DND-41 (cell line): ENCODE data around the gene DNAAF5.
A peak's percentile ranks its signal among the peaks of the same experiment; 100 is the strongest.

Source experiments
- ATAC-seq: fragments of 200-7000 bp; cut with Tn5 transposase; 3 replicates; pipeline ENCODE4 v1.9.1; 2021; ENCODE audit warnings: low read depth; ENCODE audit not compliant: insufficient read depth
- DNase-seq: peaks from one replicate; pipeline ENCODE4 v3.0.0-alpha.2; 2020
- H2AFZ ChIP-seq: 2 replicates; pipeline ENCODE4 v1.6.0; 2012; ENCODE audit warnings: low read depth, low read length
- H3K27ac ChIP-seq: 2 replicates; pipeline ENCODE4 v1.5.1; 2012; ENCODE audit warnings: low read length, inconsistent platforms
- H3K27me3 ChIP-seq: fragments of 200-600 bp; sonication (generic); 2 replicates; pipeline ENCODE4 v1.6.0; 2012; ENCODE audit warnings: low read length, mild to moderate bottlenecking, inconsistent platforms; ENCODE audit not compliant: insufficient read depth, poor library complexity
- H3K36me3 ChIP-seq: 2 replicates; pipeline ENCODE4 v1.5.1; 2012; ENCODE audit warnings: low read length, inconsistent platforms; ENCODE audit not compliant: insufficient read depth
- H3K4me1 ChIP-seq: 2 replicates; pipeline ENCODE4 v1.5.1; 2012; ENCODE audit warnings: mild to moderate bottlenecking, low read length; ENCODE audit not compliant: insufficient read depth
- H3K4me2 ChIP-seq: 2 replicates; pipeline ENCODE4 v1.6.0; 2012; ENCODE audit warnings: mild to moderate bottlenecking, moderate library complexity, low read length, inconsistent platforms; ENCODE audit not compliant: insufficient read depth
- H3K4me3 ChIP-seq, 2 experiments: fragments of 200-600 bp in 1 of 2; shearing (Covaris generic) in 1 of 2; 2 replicates each; pipeline ENCODE4 v1.5.1; 2012 to 2016; ENCODE audit warnings: inconsistent platforms in 2 of 2, low read length in 2 of 2, mild to moderate bottlenecking in 2 of 2, low read depth in 1 of 2, moderate library complexity in 1 of 2
- H3K79me2 ChIP-seq: 2 replicates; pipeline ENCODE4 v1.6.0; 2012; ENCODE audit warnings: low read length, inconsistent platforms; ENCODE audit not compliant: insufficient read depth
- H3K9ac ChIP-seq: 2 replicates; pipeline ENCODE4 v1.6.0; 2012; ENCODE audit warnings: low read depth, mild to moderate bottlenecking, inconsistent platforms, low read length, moderate library complexity
- H3K9me3 ChIP-seq: 2 replicates; pipeline ENCODE4 v1.5.1; 2012; ENCODE audit warnings: low read length, moderate library complexity, mild to moderate bottlenecking, inconsistent platforms; ENCODE audit not compliant: insufficient read depth, severe bottlenecking
- H4K20me1 ChIP-seq: 2 replicates; pipeline ENCODE4 v1.6.0; 2012; ENCODE audit warnings: low read length; ENCODE audit not compliant: insufficient read depth
- CTCF ChIP-seq: IDR thresholded peaks from 2 replicates; pipeline ENCODE4 v1.5.1; 2012; ENCODE audit warnings: borderline replicate concordance, low read length, moderate library complexity, mild to moderate bottlenecking; ENCODE audit not compliant: poor library complexity, severe bottlenecking; ENCODE audit errors: extremely low read depth
- EZH2 ChIP-seq: IDR thresholded peaks from 3 replicates; pipeline ENCODE4 v1.6.1; 2012; ENCODE audit warnings: borderline replicate concordance, low read depth, mild to moderate bottlenecking, moderate library complexity, low read length, inconsistent platforms; ENCODE audit not compliant: severe bottlenecking

The DNAAF5 gene

DNA sequence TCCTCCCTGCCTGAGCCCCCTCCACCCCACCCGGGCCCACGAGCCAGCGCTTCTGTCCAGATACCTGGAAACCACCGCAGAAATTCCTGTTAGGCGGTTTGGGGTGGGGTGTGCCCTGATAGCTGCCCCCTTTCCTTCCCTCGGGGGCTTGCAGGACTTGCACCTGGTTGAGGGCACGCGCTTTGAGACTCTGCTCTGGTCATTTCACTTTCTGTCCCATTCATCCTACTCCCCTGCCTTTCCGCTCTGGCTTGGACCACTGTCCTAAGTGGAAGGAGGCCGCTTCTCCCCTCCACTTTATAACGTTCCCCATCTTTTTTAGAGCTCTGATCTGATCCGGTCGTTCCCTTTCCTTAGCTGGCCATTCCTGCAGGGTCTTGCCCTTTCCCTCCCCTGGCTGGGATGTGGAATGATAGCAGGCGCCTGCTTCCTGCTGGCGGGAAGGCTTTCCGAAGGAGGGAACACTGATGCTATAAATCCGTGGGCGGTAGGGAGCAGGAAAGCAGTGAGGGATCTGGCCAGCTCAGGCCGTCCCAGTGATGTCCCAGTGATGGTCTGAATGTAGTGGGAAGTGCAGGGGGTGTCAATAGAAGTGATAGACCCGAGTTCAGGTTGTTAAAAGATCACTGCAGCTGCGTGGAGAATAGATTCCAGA is 1.4 kb downstream of the DNAAF5 start:
- Histone ChIP-seq H3K4me3 (peak overlapping the region; percentile 22 to 77; a peak in 3 of 4 replicates), H3K27me3 (no peaks in the 10 kb centered on the region), H3K4me2 (peak overlapping the region; percentile 85), H3K4me1 (peaks cover 35% of the 10 kb centered on the region), H2AFZ (no peak overlapping the region), H3K36me3 (peaks cover 63% of the 10 kb centered on the region), H3K79me2 (peaks cover 84% of the 10 kb centered on the region), H4K20me1 (peaks cover 23% of the 10 kb centered on the region), H3K9me3 (peaks cover 20% of the 10 kb centered on the region), H3K9ac (peak overlapping the region; percentile 79), H3K27ac (peak overlapping the region; percentile 61)
- TF ChIP-seq CTCF: no peak
- no peak for DNase-seq
- ATAC-seq: no peak

GRCh38 chr7:728602-729001 is 2.1 kb downstream of the DNAAF5 start:
- DNase-seq (no peak), ATAC-seq (no peak)
- Histone ChIP-seq H2AFZ (no peak overlapping the region), H3K27ac (peak overlapping the region; percentile 34; the same call in 1 of the 2 replicates), H3K9ac (peak overlapping the region; percentile 79), H3K4me3 (peak overlapping the region in 1 of 2 experiments; percentile 77; a peak in 2 of 4 replicates), H3K4me2 (peak overlapping the region; percentile 85), H3K79me2 (peaks cover 89% of the 10 kb centered on the region), H3K4me1 (peaks cover 35% of the 10 kb centered on the region), H4K20me1 (peaks cover 23% of the 10 kb centered on the region), H3K9me3 (peaks cover 15% of the 10 kb centered on the region), H3K36me3 (peaks cover 63% of the 10 kb centered on the region), H3K27me3 (no peaks in the 10 kb centered on the region)
- no peak for TF ChIP-seq CTCF
- TF ChIP-seq EZH2: no peak

DNA sequence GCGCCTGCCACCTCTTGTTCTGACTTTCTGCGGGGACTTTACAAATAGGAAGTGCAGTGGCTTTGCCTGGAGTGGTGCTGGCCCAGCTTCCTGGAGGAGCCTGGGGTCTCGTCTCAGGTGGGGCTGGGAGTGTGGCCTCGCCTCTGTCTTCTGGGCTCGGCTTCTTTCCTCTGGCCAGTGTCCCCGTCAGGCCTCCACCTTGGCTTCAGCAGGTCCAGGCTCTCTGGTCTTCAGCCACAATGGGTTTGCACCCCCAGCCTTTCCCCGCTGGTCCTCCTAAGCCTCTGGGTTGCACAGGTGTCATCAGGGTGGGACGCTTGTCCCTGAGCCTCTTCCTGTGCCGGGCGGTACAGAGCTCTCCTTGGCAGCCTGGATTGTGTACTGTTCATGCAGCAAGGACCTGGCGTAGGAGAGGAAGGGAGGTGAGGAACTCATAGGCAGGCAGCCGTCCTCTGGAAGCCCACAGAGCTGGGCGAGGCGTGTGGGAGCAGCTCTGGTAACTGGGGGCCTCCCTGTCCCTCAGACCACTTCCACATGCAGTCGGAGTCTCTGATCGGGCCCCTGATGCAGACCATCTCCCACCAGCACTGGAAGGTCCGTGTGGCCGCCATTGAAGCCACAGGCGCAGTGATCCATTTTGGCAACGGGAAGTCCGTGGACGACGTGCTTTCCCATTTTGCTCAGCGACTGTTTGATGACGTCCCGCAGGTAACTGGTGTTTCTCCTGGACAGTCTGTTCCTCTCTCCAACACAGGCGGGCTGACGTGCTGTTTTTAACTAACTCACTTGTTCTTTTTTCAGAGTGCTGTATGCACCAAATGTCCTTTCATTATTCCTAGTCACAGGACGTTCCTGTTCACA is 2.9 kb downstream of the DNAAF5 start:
- Histone ChIP-seq H3K36me3 (peaks cover 66% of the 10 kb centered on the region), H2AFZ (no peak overlapping the region), H3K79me2 (peaks cover 93% of the 10 kb centered on the region), H3K9ac (no peak overlapping the region), H3K9me3 (peaks cover 14% of the 10 kb centered on the region), H3K4me3 (no peak overlapping the region), H3K27me3 (no peaks in the 10 kb centered on the region), H4K20me1 (peaks cover 23% of the 10 kb centered on the region), H3K4me2 (peak overlapping the region; percentile 31; the same call in 1 of the 2 replicates), H3K4me1 (peaks cover 35% of the 10 kb centered on the region), H3K27ac (no peak overlapping the region)
- DNase-seq (no peak), ATAC-seq (no peak)
- TF ChIP-seq CTCF: no peak
